OCI-LY7 (cell line): ENCODE measurements around the gene WDR90. TPM values are rescaled to one million over a fixed set of nuclear protein-coding genes. Genes with fewer than 3 reads are reported as not detected.

Source experiments
- BruUV-seq: library from RNA; stranded (reverse); fragments of 400-500 nt; replicated peaks from 2 replicates; lab custom pipeline; 2021; lab: Mats Ljungman, UMichigan
- CTCF ChIA-PET: fragments of 300-600 bp; sonication (Branson Sonifier 250); formaldehyde crosslinking; loops from one replicate; lab custom pipeline; 2022; ENCODE audit warnings: antibody characterized with exemption; ENCODE audit not compliant: unreplicated experiment; lab: Charles Lee
- POLR2A ChIA-PET: fragments of 300-600 bp; sonication (Branson Sonifier 250); formaldehyde crosslinking; loops from one replicate; lab custom pipeline; 2022; ENCODE audit warnings: antibody characterized with exemption; lab: Charles Lee
- DNase-seq: peaks from one replicate; pipeline ENCODE4 v3.0.0-alpha.2; 2015; ENCODE audit warnings: low spot score
- H2AFZ ChIP-seq: fragments of 200-600 bp; sonication (generic), shearing (Covaris generic); 2 replicates; pipeline ENCODE4 v1.6.1; 2014; ENCODE audit warnings: mild to moderate bottlenecking, antibody characterized with exemption, low read length, moderate library complexity
- H3K27ac ChIP-seq: fragments of 200-600 bp; sonication (generic); 2 replicates; pipeline ENCODE4 v1.5.1; 2014; ENCODE audit warnings: mixed run types, low read depth, mild to moderate bottlenecking, moderate library complexity, low read length, inconsistent platforms; ENCODE audit not compliant: poor library complexity, severe bottlenecking
- H3K36me3 ChIP-seq: fragments of 200-600 bp; sonication (generic); 2 replicates; pipeline ENCODE4 v1.6.1; 2014; ENCODE audit warnings: mild to moderate bottlenecking, antibody characterized with exemption, low read length, moderate library complexity, mixed read lengths; ENCODE audit not compliant: insufficient read depth
- H3K4me1 ChIP-seq: fragments of 200-600 bp; sonication (generic); 2 replicates; pipeline ENCODE4 v1.5.1; 2014; ENCODE audit warnings: mild to moderate bottlenecking, low read length; ENCODE audit not compliant: insufficient read depth, poor library complexity, severe bottlenecking
- H3K4me2 ChIP-seq: fragments of 200-600 bp; sonication (generic); 2 replicates; pipeline ENCODE4 v1.6.1; 2014; ENCODE audit warnings: mild to moderate bottlenecking, low read length
- H3K4me3 ChIP-seq: fragments of 200-600 bp; sonication (generic); 2 replicates; pipeline ENCODE4 v1.5.1; 2014; ENCODE audit warnings: mild to moderate bottlenecking, low read depth, low read length; ENCODE audit not compliant: poor library complexity, severe bottlenecking
- H3K79me2 ChIP-seq: fragments of 200-600 bp; sonication (generic); 2 replicates; pipeline ENCODE4 v1.6.1; 2016; ENCODE audit warnings: low read depth, mild to moderate bottlenecking, low read length, moderate library complexity, mixed read lengths; ENCODE audit not compliant: insufficient read depth
- H3K9me2 ChIP-seq: fragments of 200-600 bp; sonication (generic); 2 replicates; pipeline ENCODE4 v1.6.1; 2016; ENCODE audit warnings: mild to moderate bottlenecking, low read length, mixed read lengths; ENCODE audit not compliant: insufficient read depth
- H3K9me3 ChIP-seq: fragments of 200-600 bp; sonication (generic); 2 replicates; pipeline ENCODE4 v1.6.1; 2014; ENCODE audit warnings: mild to moderate bottlenecking, mixed run types, low read length, mixed read lengths
- H4K20me1 ChIP-seq: fragments of 200-600 bp; sonication (generic); 2 replicates; pipeline ENCODE4 v1.6.1; 2014; ENCODE audit warnings: mild to moderate bottlenecking, antibody characterized with exemption, low read length, moderate library complexity, mixed read lengths; ENCODE audit not compliant: insufficient read depth
- EZH2phosphoT487 ChIP-seq: fragments of 200-600 bp; sonication (generic); IDR thresholded peaks from 2 replicates; pipeline ENCODE4 v1.6.1; 2018; ENCODE audit warnings: low read depth, borderline replicate concordance, mild to moderate bottlenecking, mixed run types, antibody characterized with exemption, low read length, moderate library complexity, mixed read lengths
- intact Hi-C: fragments of 100-400 bp; cut with micrococcal nuclease; formaldehyde crosslinking; loops from one replicate; pipeline ENCODE4 v1.10.0; 2022; ENCODE audit not compliant: unreplicated experiment
- total RNA-seq, 2 experiments: library from RNA; depleted of rRNA in 1 of 2; stranded (reverse); fragments of >200 nt in 1 of 2; shearing (Covaris generic) in 1 of 2; gene quantifications; 2 replicates each; pipeline ENCODE4 v1.2.3, GENCODE V29; 2014 to 2022
- TF ChIP-seq, protein P1 (sequence below): fragments of 200-600 bp; sonication (generic); conservative IDR thresholded peaks from 2 replicates; pipeline ENCODE4 v1.5.1; 2014; ENCODE audit warnings: mild to moderate bottlenecking, antibody characterized with exemption, low read length, moderate library complexity, mixed read lengths

WDR90 gene
- total RNA-seq, 2 experiments from 2014 or later, result 110 to 153 TPM

DNA sequence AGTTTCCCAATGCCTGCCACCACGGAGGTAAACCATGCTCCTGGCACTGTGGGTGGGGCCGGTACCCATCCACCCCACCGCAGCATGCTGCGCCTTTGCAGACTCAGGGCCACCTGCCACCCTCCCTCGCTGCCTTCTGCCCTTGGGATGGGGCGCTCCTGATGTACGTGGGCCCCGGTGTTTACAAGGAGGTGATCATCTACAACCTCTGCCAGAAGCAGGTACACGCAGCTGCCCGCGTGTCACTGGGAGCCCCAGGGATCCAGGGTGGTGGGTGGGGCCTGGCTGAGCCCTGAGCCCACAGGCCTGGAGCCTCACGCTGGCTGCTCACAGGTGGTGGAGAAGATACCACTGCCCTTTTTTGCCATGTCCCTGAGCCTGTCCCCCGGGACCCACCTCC lies 17.4 kb downstream of the WDR90 start:
- Histone ChIP-seq H3K36me3 (peaks cover 30% of the 10 kb centered on the region), H3K9me2 (no peaks in the 10 kb centered on the region), H2AFZ (no peak overlapping the region), H3K79me2 (peaks cover 12% of the 10 kb centered on the region; the same call in 1 of the 2 replicates), H3K4me2 (no peak overlapping the region), H4K20me1 (no peaks in the 10 kb centered on the region), H3K4me1 (peaks cover 14% of the 10 kb centered on the region), H3K4me3 (no peak overlapping the region), H3K9me3 (no peaks in the 10 kb centered on the region), H3K27ac (no peak overlapping the region)
- TF ChIP-seq, protein P1, sequence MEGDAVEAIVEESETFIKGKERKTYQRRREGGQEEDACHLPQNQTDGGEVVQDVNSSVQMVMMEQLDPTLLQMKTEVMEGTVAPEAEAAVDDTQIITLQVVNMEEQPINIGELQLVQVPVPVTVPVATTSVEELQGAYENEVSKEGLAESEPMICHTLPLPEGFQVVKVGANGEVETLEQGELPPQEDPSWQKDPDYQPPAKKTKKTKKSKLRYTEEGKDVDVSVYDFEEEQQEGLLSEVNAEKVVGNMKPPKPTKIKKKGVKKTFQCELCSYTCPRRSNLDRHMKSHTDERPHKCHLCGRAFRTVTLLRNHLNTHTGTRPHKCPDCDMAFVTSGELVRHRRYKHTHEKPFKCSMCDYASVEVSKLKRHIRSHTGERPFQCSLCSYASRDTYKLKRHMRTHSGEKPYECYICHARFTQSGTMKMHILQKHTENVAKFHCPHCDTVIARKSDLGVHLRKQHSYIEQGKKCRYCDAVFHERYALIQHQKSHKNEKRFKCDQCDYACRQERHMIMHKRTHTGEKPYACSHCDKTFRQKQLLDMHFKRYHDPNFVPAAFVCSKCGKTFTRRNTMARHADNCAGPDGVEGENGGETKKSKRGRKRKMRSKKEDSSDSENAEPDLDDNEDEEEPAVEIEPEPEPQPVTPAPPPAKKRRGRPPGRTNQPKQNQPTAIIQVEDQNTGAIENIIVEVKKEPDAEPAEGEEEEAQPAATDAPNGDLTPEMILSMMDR, result no peak
- TF ChIP-seq EZH2phosphoT487, result no peak
- intact Hi-C loops, result no loop called here
- DNase-seq, result no peak
- BruUV-seq, result no TSS peak
- POLR2A ChIA-PET, result no interaction called here
- CTCF ChIA-PET, result no interaction called here

DNA sequence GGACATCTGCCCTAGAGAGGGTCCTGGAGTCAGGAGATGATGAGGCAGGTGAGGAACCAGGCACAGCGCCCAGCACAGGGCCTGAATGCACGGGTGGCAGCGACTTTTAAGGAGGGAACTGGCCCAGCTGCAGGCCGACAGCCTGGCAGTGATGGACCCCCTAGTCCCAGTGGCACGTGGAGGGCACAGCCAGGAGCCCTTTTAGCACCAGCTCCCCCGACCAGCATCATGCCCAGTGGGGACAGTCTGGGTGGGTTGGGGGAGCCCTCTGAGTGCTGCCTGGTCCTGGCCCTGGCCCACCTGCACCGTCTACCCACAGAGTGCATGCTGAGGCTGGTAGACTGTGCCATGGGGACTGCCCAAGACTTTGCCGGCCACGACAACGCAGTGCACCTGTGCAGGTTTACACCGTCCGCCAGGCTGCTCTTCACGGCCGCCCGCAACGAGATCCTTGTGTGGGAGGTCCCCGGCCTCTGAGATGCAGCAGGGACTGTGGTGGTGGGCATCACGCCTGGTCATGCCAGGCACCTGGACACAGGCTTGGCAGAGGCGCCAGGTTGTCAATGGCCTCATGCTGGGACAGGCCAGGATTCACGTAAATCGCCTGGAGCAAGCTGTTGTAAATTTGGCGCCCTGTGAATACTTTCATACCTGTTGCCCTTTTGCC lies 18.1 kb downstream of the WDR90 start:
- Histone ChIP-seq H3K4me2 (peak overlapping the region; percentile 66), H3K9me2 (no peaks in the 10 kb centered on the region), H2AFZ (peak overlapping the region; percentile 55; the same call in 1 of the 2 replicates), H3K79me2 (peaks cover 12% of the 10 kb centered on the region; the same call in 1 of the 2 replicates), H3K4me3 (peak overlapping the region; percentile 99), H3K9me3 (no peaks in the 10 kb centered on the region), H3K36me3 (peaks cover 33% of the 10 kb centered on the region), H4K20me1 (no peaks in the 10 kb centered on the region), H3K4me1 (peaks cover 14% of the 10 kb centered on the region), H3K27ac (no peak overlapping the region)
- ChIA-PET CTCF (no interaction called here), POLR2A (no interaction called here)
- no peak for TF ChIP-seq EZH2phosphoT487
- TF ChIP-seq, protein P1, result no peak
- no peak for DNase-seq
- intact Hi-C loops, result loop anchor here (1.0 kb wide), 1 partner anchor 31 kb away; the partner anchor contains the start of gene METTL26
- no TSS peak for BruUV-seq
